Neural cell (in vitro differentiated cells): ENCODE measurements around the gene COP1.

Experiments
- CTCF ChIP-seq: fragments of 450-650 bp; IDR thresholded peaks from 2 replicates; pipeline ENCODE4 v1.5.1; 2014; ENCODE audit warnings: antibody characterized with exemption, mild to moderate bottlenecking, moderate library complexity; ENCODE audit not compliant: poor library complexity, severe bottlenecking
- EP300 ChIP-seq: fragments of 450-650 bp; conservative IDR thresholded peaks from 2 replicates; pipeline ENCODE4 v1.6.1; 2014; ENCODE audit warnings: antibody characterized with exemption, mild to moderate bottlenecking, moderate library complexity; ENCODE audit not compliant: poor library complexity, severe bottlenecking
- REST ChIP-seq: IDR thresholded peaks from 2 replicates; pipeline ENCODE4 v1.6.1; 2012; ENCODE audit warnings: borderline replicate concordance
- SMC3 ChIP-seq: fragments of 450-650 bp; conservative IDR thresholded peaks from 2 replicates; pipeline ENCODE4 v1.6.1; 2014; ENCODE audit warnings: antibody characterized with exemption, mild to moderate bottlenecking, moderate library complexity; ENCODE audit not compliant: poor library complexity

GRCh38 chr1:176201568-176201967, 5.5 kb downstream of the COP1 start:
- TF ChIP-seq REST (no peak), CTCF (no peak), SMC3 (no peak), EP300 (no peak)
